ENCODE measurements around the gene OPRD1.

OPRD1 gene

DNA sequence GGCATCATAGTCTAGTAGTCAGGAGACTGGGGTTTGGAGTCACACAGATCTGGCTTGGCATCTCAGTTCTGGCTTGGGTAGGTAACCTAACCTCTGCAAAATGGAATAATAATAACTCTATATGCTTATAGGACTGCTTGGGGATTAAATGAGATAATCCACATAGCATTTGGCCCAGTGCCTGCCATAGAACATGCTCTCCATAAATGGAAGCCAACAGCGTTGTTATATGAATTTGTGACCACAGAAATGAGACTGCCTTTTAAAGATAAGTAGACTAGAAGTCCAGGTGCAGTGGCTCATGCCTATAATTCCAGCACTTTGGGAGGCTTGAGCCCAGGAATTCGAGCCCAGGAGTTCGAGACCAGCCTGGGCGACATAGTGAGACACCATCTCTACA, 4.0 kb upstream of the OPRD1 start:
- no peak for DNase-seq (ENCODE audit: low spot score)
- TF ChIP-seq, protein P1, sequence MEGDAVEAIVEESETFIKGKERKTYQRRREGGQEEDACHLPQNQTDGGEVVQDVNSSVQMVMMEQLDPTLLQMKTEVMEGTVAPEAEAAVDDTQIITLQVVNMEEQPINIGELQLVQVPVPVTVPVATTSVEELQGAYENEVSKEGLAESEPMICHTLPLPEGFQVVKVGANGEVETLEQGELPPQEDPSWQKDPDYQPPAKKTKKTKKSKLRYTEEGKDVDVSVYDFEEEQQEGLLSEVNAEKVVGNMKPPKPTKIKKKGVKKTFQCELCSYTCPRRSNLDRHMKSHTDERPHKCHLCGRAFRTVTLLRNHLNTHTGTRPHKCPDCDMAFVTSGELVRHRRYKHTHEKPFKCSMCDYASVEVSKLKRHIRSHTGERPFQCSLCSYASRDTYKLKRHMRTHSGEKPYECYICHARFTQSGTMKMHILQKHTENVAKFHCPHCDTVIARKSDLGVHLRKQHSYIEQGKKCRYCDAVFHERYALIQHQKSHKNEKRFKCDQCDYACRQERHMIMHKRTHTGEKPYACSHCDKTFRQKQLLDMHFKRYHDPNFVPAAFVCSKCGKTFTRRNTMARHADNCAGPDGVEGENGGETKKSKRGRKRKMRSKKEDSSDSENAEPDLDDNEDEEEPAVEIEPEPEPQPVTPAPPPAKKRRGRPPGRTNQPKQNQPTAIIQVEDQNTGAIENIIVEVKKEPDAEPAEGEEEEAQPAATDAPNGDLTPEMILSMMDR (IDR thresholded peaks at IDR 0.05; ENCODE audit: borderline replicate concordance, control extremely low read depth, extremely low read depth, insufficient read depth, missing control alignments), result no peak
- in situ Hi-C loops (cut with MboI; ENCODE audit: low sequenced_read_pairs, unreplicated experiment), result no loop called here

DNA sequence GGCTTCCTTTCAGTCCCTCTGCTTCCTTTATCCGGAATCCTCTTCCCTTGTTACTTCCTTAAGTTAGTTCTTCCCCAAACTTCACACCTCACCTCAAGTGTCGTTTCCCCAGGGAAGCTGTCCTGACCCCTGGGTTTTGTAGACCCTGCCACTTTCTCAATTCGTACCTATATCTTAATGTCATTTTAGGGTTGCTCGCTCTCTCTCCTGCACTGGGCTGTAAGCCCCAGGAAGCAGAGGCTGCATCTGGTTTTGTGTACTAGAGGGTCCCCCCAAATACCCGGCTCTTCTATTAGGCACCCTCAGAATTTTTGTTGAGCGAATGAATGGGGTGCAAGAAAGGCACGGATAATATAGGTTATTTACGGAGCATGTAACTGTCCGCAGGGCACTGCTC, 603 bp upstream of the OPRD1 start:
- in situ Hi-C loops (cut with MboI; ENCODE audit: low sequenced_read_pairs, unreplicated experiment), result no loop called here
- TF ChIP-seq, protein P1 (IDR thresholded peaks at IDR 0.05; ENCODE audit: borderline replicate concordance, control extremely low read depth, extremely low read depth, insufficient read depth, missing control alignments), result no peak
- DNase-seq (ENCODE audit: low spot score), result no peak

DNA sequence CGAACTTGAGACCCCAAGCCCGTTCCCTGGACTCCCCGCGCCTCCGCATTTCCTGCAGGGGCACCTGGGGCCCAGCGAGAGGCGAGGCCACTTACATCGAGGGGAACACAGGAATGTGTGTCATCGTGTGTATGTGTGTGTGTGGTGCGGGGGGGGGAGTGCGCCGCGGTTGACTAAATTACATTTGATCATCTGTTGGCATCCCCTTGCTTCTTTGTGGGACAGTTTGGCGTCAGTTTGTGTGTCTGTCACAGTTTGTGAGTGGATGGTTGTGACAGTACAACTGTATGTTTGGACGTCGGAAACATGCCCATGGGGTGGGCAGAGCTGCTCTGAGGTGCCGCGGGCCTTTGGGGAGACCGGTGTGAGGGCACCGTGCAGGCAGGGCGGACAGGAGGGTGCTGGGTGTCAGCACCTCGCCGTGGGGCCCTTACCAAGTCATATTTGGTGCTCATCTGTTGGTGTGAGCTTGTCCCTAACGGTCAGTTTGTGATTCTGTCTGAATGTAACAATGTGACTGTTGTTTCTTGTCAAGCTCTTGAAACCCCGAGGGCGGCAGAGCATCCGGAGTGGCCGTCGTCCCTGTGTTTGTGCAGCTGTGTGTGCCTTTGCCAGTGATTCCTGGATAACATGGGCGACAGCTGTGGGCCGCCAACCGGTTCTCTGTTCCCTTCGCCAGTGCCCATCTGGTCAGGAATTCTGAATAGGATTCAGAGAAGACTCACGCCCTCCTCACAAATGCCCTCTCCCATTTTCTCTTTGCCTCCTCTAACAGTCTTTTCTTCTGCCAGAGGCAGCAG, 899 bp downstream of the OPRD1 start:
- in situ Hi-C loops (cut with MboI; ENCODE audit: low sequenced_read_pairs, unreplicated experiment), result no loop called here
- TF ChIP-seq, protein P1 (IDR thresholded peaks at IDR 0.05; ENCODE audit: borderline replicate concordance, control extremely low read depth, extremely low read depth, insufficient read depth, missing control alignments), result no peak

DNA sequence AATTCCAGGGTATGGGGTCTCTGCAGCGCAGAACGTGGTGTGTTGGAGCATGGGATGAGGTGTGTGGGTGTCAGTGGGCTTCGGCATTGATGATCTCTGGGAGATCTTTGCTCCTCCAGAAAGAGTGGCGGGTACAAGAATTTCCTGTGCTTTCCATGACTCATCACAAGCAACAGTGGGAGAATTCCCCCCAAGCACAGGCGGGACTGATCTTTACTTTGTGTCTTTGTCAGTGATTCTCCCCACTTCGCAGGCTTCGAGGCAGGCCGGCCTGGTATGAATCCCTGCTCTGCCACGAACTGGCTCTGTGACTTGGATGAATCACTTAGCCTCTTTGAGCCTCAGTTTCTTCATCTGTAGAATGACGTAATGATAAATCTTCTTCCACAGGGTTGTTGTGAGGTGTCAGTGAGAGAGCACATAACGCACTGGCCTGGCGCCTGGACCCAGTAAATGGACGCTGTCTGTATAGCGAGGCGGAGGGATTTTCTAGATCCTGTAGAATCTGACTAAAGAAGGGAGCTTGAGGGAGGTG, 2.0 kb downstream of the OPRD1 start:
- in situ Hi-C loops (cut with MboI; ENCODE audit: low sequenced_read_pairs, unreplicated experiment), result no loop called here
- TF ChIP-seq, protein P1 (IDR thresholded peaks at IDR 0.05; ENCODE audit: borderline replicate concordance, control extremely low read depth, extremely low read depth, insufficient read depth, missing control alignments), result no peak
- DNase-seq (ENCODE audit: low spot score), result no peak

More for the DNA sequence above, 899 bp downstream of the OPRD1 start:
- DNase-seq (ENCODE audit: low spot score), result no peak

DNA sequence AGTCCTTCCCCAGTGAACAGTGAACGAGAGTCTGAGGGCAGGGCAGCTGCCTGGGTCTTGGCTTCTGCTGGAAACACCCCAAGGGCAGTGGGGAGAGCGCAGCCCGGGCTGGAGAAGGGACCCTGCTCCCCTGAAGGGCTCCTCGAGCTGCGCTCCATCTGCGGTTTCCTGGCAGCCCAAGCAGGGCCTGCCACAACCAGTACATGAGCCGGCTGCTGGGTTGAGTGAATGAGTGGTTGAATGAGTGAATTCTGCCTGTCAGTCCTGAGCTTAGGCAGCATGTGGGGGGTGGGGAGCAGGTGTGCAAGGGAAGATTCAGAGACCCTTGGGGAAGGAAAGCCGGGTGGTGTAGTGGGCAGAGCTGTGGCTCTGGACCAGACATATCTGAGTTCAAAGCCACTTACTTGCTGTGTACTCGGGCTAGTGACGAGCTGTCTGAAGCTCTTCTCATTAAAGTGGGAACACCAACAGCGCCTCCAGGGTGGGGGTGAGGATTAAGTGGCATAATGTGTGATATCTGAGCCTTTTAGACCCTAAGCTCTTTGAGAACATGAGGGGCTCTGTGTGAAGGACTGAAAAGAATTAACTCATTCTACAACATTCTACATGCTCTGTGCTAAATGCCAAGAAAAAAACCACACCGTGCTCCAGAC, 3.7 kb downstream of the OPRD1 start:
- TF ChIP-seq, protein P1 (IDR thresholded peaks at IDR 0.05; ENCODE audit: borderline replicate concordance, control extremely low read depth, extremely low read depth, insufficient read depth, missing control alignments), result no peak
- DNase-seq (ENCODE audit: low spot score), result no peak
- in situ Hi-C loops (cut with MboI; ENCODE audit: low sequenced_read_pairs, unreplicated experiment), result no loop called here

DNA sequence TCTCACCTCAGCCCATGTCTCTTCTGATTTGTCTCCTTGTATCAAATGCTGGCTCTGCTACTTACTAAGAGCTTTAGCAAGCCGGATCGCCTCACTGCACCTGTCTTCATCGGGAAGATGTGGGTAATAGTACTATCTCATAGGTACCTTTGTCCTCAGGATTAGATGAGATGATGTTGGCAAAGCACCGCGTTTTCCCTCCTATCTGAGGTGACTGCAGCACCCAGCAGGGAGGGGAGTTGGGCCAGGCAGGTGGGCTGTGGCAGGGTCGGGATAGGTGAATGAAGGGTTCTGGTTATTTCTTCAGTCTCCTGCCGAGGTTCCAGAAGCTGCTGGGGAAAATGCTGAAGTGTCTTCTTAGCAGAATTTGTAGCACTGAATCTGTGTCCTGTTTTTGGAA, 5.2 kb downstream of the OPRD1 start:
- TF ChIP-seq, protein P1 (IDR thresholded peaks at IDR 0.05; ENCODE audit: borderline replicate concordance, control extremely low read depth, extremely low read depth, insufficient read depth, missing control alignments), result no peak
- in situ Hi-C loops (cut with MboI; ENCODE audit: low sequenced_read_pairs, unreplicated experiment), result no loop called here

More for the DNA sequence above, 5.2 kb downstream of the OPRD1 start:
- no peak for DNase-seq (ENCODE audit: low spot score)
